LNCaP clone FGC (cell line): ENCODE measurements around the gene RGS9.

ENCODE experiments used
- DNase-seq: peaks from one replicate; pipeline ENCODE4 v3.0.0-alpha.2; 2011; ENCODE audit warnings: low read depth
- H3K4me3 ChIP-seq: 2 replicates; pipeline ENCODE4 v1.5.1; 2011; ENCODE audit warnings: mild to moderate bottlenecking, low read depth, low read length, control low read depth
- TF ChIP-seq, protein P1 (sequence below): IDR thresholded peaks from 2 replicates; pipeline ENCODE4 v1.5.1; 2012; ENCODE audit warnings: mild to moderate bottlenecking; ENCODE audit not compliant: control insufficient read depth, insufficient read depth; ENCODE audit errors: extremely low read depth

Gene RGS9

DNA sequence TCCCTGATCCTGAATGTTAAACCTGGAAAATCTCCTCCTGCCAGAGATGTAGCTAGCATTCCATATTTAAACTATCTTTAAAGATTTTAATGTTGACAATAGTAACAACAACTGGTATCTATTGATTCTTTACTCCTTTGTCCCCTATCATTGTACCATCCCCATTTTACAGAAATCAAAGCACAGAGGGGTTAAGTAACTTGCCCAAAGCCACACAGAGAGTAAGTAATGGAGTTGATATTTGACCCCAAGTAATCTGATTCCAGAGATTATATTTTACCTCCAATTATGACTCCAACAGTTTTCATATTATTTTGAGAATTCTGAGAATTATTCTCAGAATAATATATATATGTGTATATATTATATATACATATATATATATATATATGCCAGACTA is 37.7 kb upstream of the RGS9 start:
- no peak overlapping the region for H3K4me3 ChIP-seq
- TF ChIP-seq, protein P1, sequence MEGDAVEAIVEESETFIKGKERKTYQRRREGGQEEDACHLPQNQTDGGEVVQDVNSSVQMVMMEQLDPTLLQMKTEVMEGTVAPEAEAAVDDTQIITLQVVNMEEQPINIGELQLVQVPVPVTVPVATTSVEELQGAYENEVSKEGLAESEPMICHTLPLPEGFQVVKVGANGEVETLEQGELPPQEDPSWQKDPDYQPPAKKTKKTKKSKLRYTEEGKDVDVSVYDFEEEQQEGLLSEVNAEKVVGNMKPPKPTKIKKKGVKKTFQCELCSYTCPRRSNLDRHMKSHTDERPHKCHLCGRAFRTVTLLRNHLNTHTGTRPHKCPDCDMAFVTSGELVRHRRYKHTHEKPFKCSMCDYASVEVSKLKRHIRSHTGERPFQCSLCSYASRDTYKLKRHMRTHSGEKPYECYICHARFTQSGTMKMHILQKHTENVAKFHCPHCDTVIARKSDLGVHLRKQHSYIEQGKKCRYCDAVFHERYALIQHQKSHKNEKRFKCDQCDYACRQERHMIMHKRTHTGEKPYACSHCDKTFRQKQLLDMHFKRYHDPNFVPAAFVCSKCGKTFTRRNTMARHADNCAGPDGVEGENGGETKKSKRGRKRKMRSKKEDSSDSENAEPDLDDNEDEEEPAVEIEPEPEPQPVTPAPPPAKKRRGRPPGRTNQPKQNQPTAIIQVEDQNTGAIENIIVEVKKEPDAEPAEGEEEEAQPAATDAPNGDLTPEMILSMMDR = no peak
- DNase-seq = no peak

DNA sequence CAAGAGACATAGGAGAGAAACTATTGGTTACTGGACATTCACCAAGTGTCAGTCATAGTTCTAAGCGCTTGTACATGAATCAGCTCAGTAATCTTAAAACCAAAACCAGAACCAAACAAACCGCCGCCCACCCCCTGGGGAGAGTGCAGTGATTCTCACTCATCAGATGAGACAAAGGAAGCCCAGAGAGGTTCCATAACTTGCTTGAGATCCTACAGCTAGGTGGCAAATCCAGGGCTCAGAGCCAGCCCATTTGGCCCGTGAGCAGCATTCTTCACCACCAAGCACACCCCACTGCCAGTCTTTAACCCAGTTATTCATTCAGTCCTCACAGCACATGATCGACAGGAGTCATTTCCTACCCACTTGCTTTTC is 37.2 kb upstream of the RGS9 start:
- DNase-seq = no peak
- H3K4me3 ChIP-seq = peak overlapping the region; percentile 55
- TF ChIP-seq, protein P1 = no peak

DNA sequence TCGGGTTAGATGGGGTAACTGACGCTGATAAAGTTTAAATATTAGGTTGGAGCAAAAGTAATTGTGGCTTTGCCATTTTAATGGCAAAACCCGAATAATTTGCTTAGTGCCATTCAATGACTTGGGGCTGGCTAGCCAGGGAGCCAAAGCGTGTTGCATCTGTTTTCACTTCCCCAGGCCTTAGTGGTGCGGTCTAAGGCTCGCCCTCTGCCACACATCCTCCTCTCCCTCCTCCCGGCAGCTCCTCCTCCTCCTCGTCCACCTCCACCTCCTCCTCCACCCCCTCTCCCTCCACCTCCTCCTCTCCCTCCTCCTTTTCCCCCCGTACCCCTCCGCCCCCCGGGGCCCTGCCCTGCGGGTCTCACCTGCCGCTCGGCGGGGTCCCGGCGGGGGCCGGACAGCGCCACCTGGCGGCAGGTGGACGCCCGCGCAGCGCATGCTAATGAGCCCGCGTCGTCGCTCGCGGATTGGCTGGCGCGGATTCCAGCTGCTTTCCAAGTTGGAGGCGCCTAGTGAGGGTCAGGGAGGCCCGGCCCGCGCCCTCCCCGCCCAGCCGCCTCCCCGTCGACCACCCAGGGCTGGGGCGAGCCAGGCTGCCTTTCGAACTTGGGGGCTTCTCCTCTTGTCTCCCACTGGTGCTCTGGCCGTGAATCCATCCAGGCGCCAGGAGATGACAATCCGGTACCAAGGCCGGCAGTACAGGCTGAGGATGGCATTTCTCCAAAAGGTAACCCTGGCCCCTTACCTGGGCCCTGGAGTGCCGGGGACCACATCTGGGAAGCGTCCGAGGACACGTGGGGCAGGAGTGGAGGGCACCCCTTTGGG is 36.6 kb upstream of the RGS9 start:
- H3K4me3 ChIP-seq = peak overlapping the region; percentile 55
- no peak for DNase-seq
- TF ChIP-seq, protein P1 = peak; percentile 89

GRCh38 chr17:65101371-65101770 is 35.8 kb upstream of the RGS9 start:
- H3K4me3 ChIP-seq = peak overlapping the region; percentile 55
- TF ChIP-seq, protein P1 = no peak
- no peak for DNase-seq

DNA sequence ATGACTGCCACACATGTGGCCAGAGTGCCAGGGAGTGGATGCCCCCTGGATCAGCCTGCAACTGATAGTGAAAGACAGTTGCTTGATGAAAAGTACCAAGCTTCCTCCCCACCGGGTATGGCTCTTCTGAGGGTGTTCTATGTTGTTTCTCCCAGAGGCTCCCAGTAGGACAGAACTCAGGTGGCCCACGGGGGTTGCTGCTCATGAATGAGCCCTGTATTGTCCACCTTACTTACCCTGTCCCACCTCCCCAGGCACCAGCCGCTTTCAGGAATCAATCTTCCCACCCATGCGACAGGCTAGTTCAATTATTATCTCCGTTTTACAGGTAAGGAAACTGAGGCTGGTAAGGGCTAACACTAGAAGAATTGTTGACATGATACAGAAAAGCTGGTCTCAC is 34.9 kb upstream of the RGS9 start:
- DNase-seq = no peak

DNA sequence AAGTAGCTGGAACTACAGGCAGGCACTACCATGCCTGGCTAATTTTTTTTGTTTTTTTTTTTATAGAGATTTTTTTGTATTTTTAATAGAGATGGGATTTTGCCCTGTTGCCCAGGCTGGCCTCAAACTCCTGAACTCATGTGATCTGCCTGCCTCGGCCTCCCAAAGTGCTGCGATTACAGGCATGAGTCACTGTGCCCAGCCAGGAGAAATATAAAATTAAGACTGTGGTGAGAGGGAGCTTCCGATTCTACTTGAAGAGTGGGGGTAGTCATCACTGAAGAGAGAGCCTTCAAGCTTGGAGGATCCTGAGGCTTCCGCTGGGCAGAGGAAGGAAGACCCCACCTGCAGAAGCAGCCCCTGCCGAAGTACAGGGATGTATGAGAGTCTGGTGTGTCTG is 34.4 kb upstream of the RGS9 start:
- TF ChIP-seq, protein P1 = no peak
- no peak overlapping the region for H3K4me3 ChIP-seq
- DNase-seq = no peak

More for the DNA sequence above, 34.9 kb upstream of the RGS9 start:
- TF ChIP-seq, protein P1 = no peak
- H3K4me3 ChIP-seq = no peak overlapping the region

GRCh38 chr17:65103431-65103830 is 33.7 kb upstream of the RGS9 start:
- TF ChIP-seq, protein P1 = no peak
- no peak for DNase-seq
- H3K4me3 ChIP-seq = no peak overlapping the region
